Lung microvascular endothelial cell (primary cell): Measurements from ENCODE around the gene ANKRD55. TPM values are rescaled to one million over a fixed set of nuclear protein-coding genes. Genes with fewer than 3 reads are reported as not detected.
"Not testable (repeated sequence)": the region's sequence is repeated elsewhere in the genome, so short reads cannot be mapped to it uniquely, and the experiment has no call there.

Experiments
- DNase-seq, 2 donors: peaks; one replicate each; pipeline versions ENCODE4 v3.0.0 to v3.0.0-alpha.2; 2010; ENCODE audit warnings: low read depth in 2 of 2
- total RNA-seq: library from RNA; depleted of rRNA; stranded (reverse); fragments of >200 nt; gene quantifications from 2 replicates; pipeline ENCODE4 v1.2.1, GENCODE V29; 2014

ANKRD55 gene
- total RNA-seq, 1 donor from 2014 or later: 1.2 TPM

- peak; percentile 33 to 55 for DNase-seq
These were observed 62.6 kb downstream of the ANKRD55 start for GRCh38 chr5:56170557-56170956.

DNA sequence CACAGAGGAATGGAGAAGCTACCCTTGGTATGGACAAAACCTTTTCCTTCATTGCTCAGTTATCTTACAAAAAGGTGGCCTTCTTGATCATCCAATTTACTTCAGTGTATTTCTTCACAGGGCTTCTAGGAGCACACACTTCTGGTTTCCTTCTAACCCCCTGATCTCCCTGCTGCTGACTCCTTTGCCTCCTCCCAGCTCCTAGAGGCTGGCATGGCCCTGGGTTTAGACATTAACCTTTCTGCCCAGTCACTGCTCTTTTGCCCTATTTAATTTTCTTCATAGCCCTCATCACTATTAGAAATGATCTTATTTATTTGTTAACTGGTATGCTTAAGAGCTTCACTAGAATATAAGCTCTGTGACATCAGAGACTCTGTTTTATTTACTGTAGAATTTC, 63.2 kb downstream of the ANKRD55 start:
- no peak for DNase-seq

- peak; percentile 75 to 87 for DNase-seq
These were observed 63.8 kb downstream of the ANKRD55 start for GRCh38 chr5:56169281-56169680.

DNA sequence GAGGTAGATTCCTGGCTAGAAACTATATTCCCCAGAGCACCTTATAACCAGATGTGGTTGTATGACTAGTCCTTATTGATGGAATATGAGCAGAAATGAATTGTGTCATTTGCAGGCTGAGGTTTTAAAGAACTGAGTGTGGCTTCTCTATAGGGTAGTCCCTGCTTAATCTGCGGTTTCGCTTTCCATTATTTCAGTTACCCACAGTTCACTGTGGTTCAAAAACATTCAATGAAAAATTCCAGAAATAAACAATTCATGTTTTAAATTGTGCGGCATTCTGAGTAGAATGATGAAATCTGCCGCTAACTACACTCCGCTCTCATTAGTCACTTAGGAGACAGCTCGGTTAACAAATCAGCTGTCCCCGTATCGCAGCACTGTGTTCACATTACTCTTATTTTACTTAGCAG, 65.1 kb downstream of the ANKRD55 start:
- no peak for DNase-seq

- peak in 1 of 2 donors; percentile 63 for DNase-seq
These were observed 65.6 kb downstream of the ANKRD55 start for GRCh38 chr5:56167519-56167918.

DNA sequence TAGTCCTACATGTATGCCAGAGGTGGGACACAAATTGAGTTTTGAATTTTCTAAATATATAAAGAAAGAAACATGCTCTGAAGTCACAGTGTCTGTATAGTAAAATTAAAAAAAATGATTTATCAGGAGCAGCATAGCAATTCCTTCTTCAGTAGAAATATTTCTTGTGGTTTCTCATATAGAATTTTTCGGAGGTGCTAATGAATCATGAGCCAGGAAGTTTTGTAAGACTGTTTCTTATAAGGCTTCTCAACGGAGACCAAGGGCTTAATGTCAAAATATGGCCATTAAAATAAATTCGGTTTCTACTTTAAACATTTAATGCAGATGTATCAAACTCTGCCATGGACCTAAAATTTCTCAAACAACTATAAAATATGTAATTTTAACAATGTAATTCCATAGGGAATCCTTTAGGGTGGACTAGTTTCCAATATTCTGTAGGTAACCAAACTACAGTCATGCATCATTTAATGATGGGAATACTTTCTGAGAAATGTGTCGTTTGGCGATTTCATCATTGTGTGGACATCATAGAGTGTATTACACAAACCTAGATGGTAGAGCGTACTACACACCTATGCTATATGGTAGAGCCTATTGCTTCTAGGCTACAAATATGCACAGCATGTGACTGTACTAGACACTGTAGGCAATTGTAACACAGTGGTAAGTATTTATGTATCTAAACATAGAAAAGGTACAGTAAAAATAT, 66.3 kb downstream of the ANKRD55 start:
- DNase-seq: no peak

GRCh38 chr5:56164376-56164775, 68.8 kb downstream of the ANKRD55 start:
- DNase-seq: peak in 1 of 2 donors; percentile 67

DNA sequence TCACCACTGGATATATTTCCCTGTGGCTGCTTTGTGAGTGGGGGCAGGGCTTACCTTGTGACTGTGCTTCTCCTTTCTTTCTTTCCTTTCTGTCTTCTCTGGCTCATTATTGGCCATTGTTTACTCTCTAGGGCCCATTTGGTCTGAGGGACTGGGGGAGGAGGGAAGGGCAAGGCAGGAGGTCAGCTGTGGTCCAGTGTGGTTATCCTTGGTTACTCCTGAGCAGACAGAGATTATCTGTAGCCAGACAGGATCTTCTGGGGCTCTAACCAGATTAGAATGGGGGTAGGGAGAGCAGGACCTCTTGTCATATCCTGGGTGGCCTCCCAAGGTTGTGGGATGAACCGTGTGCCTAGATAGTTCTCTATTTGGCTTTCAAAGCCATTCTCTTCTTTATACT, 71.2 kb downstream of the ANKRD55 start:
- no peak for DNase-seq

DNA sequence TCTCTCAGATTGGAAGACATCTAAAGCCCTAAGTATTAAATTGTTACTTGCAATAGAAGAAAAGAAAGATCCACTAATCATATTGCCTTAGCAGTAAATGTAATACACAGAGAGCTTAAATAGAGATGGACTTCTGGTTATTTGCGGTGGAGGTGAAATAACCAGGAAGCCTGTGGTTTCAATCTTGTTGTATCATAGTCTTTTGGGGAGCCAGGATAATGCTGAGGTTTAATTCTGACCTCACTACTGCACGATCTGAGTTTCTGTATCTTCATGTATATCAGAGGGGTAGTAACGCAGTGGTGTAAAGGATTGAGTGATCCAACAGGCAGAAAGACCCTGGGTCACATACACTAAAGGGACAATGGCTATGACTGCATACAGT, 71.7 kb downstream of the ANKRD55 start:
- DNase-seq: no peak

DNA sequence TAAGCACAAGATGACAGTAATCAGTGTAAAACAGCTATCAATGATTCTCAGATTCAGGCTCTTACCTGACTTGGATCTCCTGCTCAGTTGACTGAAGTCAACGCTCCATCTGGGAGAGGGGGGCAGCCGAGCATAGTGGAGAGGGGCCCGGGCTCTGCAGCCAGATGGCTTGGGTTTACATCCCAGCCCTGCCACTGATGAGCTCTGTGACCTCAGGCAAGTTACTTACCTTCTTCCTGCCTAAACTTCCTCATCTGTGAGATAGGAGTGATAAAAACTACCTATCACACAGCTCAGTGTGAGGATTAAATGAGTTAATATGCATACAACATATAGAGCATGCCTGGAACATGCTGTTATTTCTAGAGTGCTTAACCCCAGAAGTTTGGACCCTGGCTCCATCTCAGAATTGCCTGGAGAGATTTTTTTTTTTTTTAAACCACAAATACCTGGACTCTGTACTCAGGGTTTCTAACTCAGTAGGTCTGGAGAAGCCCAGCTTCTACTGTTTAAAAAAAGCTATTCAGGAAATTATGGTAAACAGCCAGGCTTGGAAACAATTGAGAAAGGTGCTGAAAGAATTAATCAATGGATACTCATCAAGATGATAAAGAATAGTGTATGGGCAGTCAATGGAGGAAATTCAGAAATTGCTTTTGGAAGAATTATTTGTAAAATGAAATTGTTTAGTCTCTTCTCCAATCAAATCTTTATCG, 72.2 kb downstream of the ANKRD55 start:
- DNase-seq: no peak

GRCh38 chr5:56159521-56159947, 73.6 kb downstream of the ANKRD55 start:
- DNase-seq: peak in 1 of 2 donors; percentile 30

GRCh38 chr5:56158331-56158960, 74.7 kb downstream of the ANKRD55 start:
- no peak for DNase-seq

GRCh38 chr5:56157191-56157621, 75.9 kb downstream of the ANKRD55 start:
- not testable (repeated sequence) for DNase-seq

- not testable (repeated sequence) for DNase-seq
These were observed 76.4 kb downstream of the ANKRD55 start for GRCh38 chr5:56156585-56157190.

GRCh38 chr5:56155992-56156584, 77.0 kb downstream of the ANKRD55 start:
- peak in 1 of 2 donors; percentile 33 for DNase-seq

DNA sequence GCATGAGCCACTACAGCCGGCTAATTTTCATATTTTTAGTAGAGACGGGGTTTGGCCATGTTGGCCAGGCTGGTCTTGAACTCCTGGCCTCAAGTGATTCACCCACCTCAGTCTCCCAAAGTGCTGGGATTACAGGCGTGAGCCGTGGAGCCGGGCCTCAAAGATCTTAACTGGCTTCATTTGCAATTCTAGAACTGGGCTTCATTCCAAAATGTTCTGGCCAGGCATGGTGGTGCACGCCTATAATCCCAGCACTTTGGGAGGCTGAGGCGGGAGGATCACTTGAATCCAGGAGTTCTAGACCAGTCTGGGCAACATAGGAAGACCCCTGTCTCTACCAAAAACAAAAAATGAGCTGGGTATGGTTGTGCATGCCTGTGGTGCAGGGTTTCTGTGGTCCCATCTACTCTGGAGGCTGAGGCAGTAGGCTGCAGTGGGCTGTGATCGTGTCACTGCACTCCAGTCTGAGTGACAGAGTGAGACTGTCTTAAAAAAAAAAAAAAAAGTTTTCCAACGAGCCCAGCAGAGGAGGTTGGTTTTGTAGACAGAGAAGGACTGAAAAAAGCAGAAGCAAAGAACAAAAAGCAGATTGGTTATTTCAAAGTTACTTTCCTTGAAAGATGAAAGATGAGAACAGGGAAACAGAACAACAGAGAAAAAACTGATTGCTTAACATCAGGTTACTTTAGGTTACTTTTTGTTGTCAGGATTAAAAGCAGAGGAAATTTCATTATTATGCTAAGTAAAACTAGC, 78.2 kb downstream of the ANKRD55 start:
- no peak for DNase-seq

DNA sequence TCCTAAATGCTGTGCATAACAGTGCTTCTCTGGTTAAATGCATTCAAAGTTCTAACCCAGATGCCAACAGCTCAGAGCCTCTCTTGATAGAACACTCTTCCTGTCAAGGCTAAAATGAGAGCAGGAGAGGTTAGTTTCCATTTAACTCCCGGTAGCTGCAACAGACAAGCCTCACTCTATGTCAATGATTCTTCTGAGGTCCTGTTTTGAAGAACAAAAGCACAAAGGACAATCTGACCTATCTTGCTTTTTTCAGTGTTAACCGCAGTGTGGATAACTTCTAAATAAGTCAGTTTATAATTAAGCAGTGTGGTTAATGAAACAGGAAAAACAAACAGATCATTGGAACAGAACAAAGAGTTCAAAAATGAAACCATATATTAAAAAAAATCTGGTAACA, 80.7 kb downstream of the ANKRD55 start:
- peak; percentile 28 to 57 for DNase-seq

DNA sequence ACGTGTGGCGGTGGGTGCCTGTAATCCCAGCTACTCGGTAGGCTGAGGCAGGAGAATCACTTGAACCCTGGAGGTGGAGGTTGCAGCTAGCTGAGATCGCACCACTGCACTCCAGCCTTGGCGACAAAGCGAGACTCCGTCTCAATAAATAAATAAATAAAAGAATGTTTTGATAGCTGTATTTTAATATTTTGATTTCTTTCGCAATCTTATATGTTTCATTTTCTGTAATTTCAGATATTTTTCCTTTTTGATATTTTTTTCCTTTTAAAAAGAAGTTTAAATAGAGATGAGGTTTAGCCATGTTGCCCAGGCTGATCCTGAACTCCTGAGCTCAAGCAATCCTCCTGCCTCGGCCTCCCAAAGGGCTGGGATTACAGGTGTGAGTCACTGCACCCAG, 82.4 kb downstream of the ANKRD55 start:
- DNase-seq: not testable (repeated sequence)

DNA sequence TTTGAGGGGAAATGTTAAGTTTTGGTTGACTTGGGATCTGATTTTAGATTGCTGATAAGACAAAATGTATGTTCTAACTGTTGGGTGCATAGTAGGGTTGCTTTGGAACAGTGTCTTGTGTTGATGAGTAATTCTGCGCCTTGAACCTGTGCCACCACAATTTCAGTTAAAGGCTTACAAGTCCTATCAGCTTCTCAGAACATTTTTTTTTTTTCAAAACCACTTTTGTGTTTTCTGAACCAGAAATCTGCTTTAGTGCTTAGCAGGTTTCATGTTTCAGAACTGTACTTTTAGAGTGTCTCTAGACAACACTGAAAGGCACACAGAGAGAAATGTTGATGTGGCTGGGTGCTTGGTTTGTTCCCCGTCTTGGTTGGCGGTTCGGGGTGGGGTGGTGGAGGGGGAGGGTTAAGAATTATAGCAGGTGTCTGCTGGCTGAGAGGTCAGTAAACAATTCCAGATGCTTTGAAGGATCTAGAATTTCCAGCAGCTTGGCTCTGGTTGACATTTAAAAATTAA, 84.6 kb downstream of the ANKRD55 start:
- DNase-seq: no peak

- DNase-seq: no peak
These were observed 85.4 kb downstream of the ANKRD55 start for GRCh38 chr5:56147659-56148230.
